Activated T-cell treated with anti-CD3 and anti-CD28 coated beads for 4 hours (primary cell): ENCODE measurements around the gene OSBPL2.

Experiments used
- DNase-seq: peaks from one replicate; pipeline ENCODE4 v3.0.0-alpha.2; 2020

Gene OSBPL2

GRCh38 chr20:62222972-62223371 is 15.3 kb upstream of the OSBPL2 start:
- DNase-seq: no peak

GRCh38 chr20:62223571-62223970 is 14.8 kb upstream of the OSBPL2 start:
- DNase-seq: no peak

GRCh38 chr20:62224113-62224855 is 14.0 kb upstream of the OSBPL2 start:
- DNase-seq: no peak

GRCh38 chr20:62225026-62225425 is 13.3 kb upstream of the OSBPL2 start:
- no peak for DNase-seq

GRCh38 chr20:62225820-62226635 is 12.3 kb upstream of the OSBPL2 start:
- no peak for DNase-seq

- no peak for DNase-seq
These were observed 11.4 kb upstream of the OSBPL2 start for GRCh38 chr20:62226707-62227590.

GRCh38 chr20:62227591-62227976 is 10.7 kb upstream of the OSBPL2 start:
- no peak for DNase-seq

- DNase-seq: no peak
These were observed 10.1 kb upstream of the OSBPL2 start for GRCh38 chr20:62227977-62228958.

GRCh38 chr20:62228982-62229545 is 9.3 kb upstream of the OSBPL2 start:
- no peak for DNase-seq

- no peak for DNase-seq
These were observed 8.7 kb upstream of the OSBPL2 start for GRCh38 chr20:62229667-62230066.

GRCh38 chr20:62230276-62230675 is 8.0 kb upstream of the OSBPL2 start:
- DNase-seq: no peak

GRCh38 chr20:62230696-62231095 is 7.6 kb upstream of the OSBPL2 start:
- DNase-seq: no peak

GRCh38 chr20:62231292-62231691 is 7.0 kb upstream of the OSBPL2 start:
- no peak for DNase-seq

- DNase-seq: no peak
These were observed 6.1 kb upstream of the OSBPL2 start for GRCh38 chr20:62232194-62232593.

GRCh38 chr20:62232770-62233645 is 5.3 kb upstream of the OSBPL2 start:
- no peak for DNase-seq

- no peak for DNase-seq
These were observed 4.6 kb upstream of the OSBPL2 start for GRCh38 chr20:62233684-62234083.

- no peak for DNase-seq
These were observed 4.0 kb upstream of the OSBPL2 start for GRCh38 chr20:62234339-62234738.

- DNase-seq: no peak
These were observed 3.1 kb upstream of the OSBPL2 start for GRCh38 chr20:62235001-62235776.

GRCh38 chr20:62235777-62236157 is 2.6 kb upstream of the OSBPL2 start:
- no peak for DNase-seq

GRCh38 chr20:62236200-62236599 is 2.1 kb upstream of the OSBPL2 start:
- DNase-seq: no peak
